ENCODE results near the gene VTCN1.

GRCh38 chr1:117097443-117097842 lies 113.3 kb downstream of the VTCN1 start:
- TF ChIP-seq, protein P1, sequence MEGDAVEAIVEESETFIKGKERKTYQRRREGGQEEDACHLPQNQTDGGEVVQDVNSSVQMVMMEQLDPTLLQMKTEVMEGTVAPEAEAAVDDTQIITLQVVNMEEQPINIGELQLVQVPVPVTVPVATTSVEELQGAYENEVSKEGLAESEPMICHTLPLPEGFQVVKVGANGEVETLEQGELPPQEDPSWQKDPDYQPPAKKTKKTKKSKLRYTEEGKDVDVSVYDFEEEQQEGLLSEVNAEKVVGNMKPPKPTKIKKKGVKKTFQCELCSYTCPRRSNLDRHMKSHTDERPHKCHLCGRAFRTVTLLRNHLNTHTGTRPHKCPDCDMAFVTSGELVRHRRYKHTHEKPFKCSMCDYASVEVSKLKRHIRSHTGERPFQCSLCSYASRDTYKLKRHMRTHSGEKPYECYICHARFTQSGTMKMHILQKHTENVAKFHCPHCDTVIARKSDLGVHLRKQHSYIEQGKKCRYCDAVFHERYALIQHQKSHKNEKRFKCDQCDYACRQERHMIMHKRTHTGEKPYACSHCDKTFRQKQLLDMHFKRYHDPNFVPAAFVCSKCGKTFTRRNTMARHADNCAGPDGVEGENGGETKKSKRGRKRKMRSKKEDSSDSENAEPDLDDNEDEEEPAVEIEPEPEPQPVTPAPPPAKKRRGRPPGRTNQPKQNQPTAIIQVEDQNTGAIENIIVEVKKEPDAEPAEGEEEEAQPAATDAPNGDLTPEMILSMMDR (IDR thresholded peaks at IDR 0.05) = no peak
- TF ChIP-seq POLR2A (IDR thresholded peaks at IDR 0.05) (no peak), EP300 (IDR thresholded peaks at IDR 0.05) (no peak)

All from ovary (tissue), 3 donors.